ENCODE measurements around the gene ERGIC2.

The ERGIC2 gene

GRCh38 chr12:29320295-29321085, 60.5 kb downstream of the ERGIC2 start:
- TF ChIP-seq, protein P1, sequence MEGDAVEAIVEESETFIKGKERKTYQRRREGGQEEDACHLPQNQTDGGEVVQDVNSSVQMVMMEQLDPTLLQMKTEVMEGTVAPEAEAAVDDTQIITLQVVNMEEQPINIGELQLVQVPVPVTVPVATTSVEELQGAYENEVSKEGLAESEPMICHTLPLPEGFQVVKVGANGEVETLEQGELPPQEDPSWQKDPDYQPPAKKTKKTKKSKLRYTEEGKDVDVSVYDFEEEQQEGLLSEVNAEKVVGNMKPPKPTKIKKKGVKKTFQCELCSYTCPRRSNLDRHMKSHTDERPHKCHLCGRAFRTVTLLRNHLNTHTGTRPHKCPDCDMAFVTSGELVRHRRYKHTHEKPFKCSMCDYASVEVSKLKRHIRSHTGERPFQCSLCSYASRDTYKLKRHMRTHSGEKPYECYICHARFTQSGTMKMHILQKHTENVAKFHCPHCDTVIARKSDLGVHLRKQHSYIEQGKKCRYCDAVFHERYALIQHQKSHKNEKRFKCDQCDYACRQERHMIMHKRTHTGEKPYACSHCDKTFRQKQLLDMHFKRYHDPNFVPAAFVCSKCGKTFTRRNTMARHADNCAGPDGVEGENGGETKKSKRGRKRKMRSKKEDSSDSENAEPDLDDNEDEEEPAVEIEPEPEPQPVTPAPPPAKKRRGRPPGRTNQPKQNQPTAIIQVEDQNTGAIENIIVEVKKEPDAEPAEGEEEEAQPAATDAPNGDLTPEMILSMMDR (conservative IDR thresholded peaks at IDR 0.05; ENCODE audit: control insufficient read depth, insufficient read depth, low read depth, low read length) = no peak
- DNase-seq (ENCODE audit: low read depth) = peak; percentile 88
- H3K4me3 ChIP-seq (ENCODE audit: control insufficient read depth, low read depth, low read length) = no peak overlapping the region

DNA sequence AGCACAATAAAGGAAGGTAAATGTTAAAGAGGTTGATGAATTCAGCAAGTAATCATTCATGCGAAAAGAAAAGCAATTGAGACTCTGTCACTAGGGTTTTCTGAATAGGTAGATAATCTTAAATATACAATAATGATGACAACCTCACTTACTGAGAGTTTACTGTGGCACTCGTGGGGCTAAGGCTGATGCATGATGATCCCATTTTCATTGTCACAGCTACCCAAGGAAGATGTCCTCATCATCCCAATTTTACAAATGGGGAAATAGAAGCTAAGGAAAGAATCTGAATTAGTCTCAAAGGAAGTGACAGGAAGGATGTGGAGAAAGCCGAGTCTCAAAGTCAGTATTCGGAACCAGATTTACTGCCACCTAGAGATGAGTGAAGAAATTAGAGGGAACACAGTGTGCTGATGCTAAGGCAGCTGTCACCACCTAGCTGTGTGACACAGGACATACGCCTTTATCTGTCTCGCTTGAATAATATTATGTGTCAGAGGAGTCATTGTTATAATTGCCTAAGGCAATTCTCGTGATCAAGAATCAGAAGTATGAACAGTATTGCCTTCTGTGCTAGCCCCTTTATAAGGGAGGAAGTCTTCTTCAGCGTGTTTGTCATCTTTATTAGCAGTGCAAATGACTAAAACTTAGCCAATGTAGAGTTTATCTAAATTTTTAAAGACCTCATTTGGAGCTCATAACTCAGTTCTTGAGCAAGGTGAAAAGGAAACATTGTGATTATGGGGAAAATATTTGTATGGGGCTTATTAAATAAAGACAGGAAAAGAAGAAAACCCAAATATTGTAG, 63.2 kb downstream of the ERGIC2 start:
- TF ChIP-seq, protein P1 (conservative IDR thresholded peaks at IDR 0.05; ENCODE audit: control insufficient read depth, insufficient read depth, low read depth, low read length) = peak; percentile 66
- H3K4me3 ChIP-seq (ENCODE audit: control insufficient read depth, low read depth, low read length) = no peak overlapping the region
- peak; percentile 76 for DNase-seq (ENCODE audit: low read depth)

DNA sequence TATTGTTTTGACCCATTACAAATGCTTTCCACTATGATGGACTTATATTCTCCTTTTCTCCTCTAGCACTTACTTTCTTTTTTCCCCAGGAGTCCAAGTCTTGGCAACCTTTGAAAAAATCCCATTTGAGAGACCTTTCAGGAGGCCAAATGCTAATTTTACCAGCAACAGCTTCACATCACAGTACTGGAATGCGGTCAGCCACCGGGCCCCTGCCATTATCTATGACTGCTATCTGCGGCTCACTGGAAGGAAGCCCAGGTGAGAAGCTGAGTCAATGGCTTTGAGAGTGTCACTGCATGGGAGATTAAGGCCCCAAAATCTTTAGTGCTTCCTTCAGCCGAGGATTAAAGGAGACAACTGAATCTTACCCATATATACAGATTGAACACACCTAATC, 64.2 kb downstream of the ERGIC2 start:
- no peak overlapping the region for H3K4me3 ChIP-seq (ENCODE audit: control insufficient read depth, low read depth, low read length)
- TF ChIP-seq, protein P1 (conservative IDR thresholded peaks at IDR 0.05; ENCODE audit: control insufficient read depth, insufficient read depth, low read depth, low read length) = no peak
- peak; percentile 30 for DNase-seq (ENCODE audit: low read depth)

DNA sequence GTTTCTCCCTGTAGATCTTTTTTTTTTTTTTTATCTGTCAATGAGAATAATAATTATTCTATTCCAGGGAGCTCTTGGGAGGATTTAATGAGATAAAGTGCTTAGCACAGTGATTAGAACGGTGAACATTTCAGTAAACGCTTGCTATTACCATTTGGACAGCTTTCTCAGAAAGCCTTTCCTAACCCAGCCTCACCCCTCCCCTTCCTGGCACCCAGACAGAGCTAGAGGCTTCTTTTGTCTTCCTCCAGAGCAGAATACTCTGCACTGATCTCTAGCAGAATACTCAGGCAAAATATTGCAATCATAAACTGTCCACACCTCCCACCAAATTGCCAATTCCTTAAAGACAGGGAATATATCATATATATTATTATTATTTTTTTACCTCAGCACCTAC, 66.6 kb downstream of the ERGIC2 start:
- no peak for DNase-seq (ENCODE audit: low read depth)
- TF ChIP-seq, protein P1 (conservative IDR thresholded peaks at IDR 0.05; ENCODE audit: control insufficient read depth, insufficient read depth, low read depth, low read length) = no peak
- no peak overlapping the region for H3K4me3 ChIP-seq (ENCODE audit: control insufficient read depth, low read depth, low read length)

- no peak for DNase-seq (ENCODE audit: low read depth)
- no peak overlapping the region for H3K4me3 ChIP-seq (ENCODE audit: control insufficient read depth, low read depth, low read length)
- TF ChIP-seq, protein P1 (conservative IDR thresholded peaks at IDR 0.05; ENCODE audit: control insufficient read depth, insufficient read depth, low read depth, low read length) = no peak
Measured at GRCh38 chr12:29310899-29311298, 70.1 kb downstream of the ERGIC2 start.

DNA sequence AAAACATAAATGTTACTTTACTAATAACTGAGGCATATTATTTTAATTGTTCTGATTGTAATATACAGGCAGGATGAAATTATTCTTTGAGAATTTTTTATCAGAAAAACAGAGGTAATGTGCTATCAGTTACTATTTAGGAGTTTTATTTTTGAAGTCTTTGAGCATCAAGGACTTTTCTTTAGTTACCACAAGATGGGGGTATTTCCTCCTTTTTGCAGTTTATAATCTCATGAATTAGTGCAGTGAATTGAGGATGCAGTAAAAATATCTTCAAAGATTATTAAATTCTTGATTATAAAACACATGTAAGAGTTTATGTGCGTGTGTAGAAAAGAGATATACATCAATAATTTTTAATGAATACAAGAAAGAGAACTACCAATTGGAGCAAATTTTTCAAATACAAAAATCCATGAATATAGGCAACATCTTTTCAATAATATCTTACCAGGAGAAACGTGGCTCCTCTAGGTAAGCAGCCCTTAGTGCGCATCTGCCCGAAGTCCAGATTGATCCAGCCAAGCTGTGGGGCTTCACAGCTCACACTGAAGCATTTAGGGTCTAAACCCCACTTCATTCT, 71.6 kb downstream of the ERGIC2 start:
- peak; percentile 49 for DNase-seq (ENCODE audit: low read depth)
- TF ChIP-seq, protein P1 (conservative IDR thresholded peaks at IDR 0.05; ENCODE audit: control insufficient read depth, insufficient read depth, low read depth, low read length) = peak; percentile 50
- no peak overlapping the region for H3K4me3 ChIP-seq (ENCODE audit: control insufficient read depth, low read depth, low read length)
